Endothelial cell of umbilical vein (primary cell): ENCODE results near the gene SLC38A10. TPM values are rescaled to one million over a fixed set of nuclear protein-coding genes. Genes with fewer than 3 reads are reported as not detected.

Experiments used
- BruUV-seq: library from RNA; stranded (reverse); fragments of 400-500 nt; replicated peaks from 2 replicates; lab custom pipeline; 2021; lab: Mats Ljungman, UMichigan
- CTCF ChIA-PET: fragments of 300-600, 350-600 bp; sonication (Branson Sonifier 250); formaldehyde crosslinking; loops from one replicate; lab custom pipeline; 2021; ENCODE audit warnings: antibody characterized with exemption, inconsistent platforms; lab: Charles Lee
- POLR2A ChIA-PET: fragments of 300-600, 350-600 bp; sonication (Branson Sonifier 250); formaldehyde crosslinking; loops from one replicate; lab custom pipeline; 2021; ENCODE audit warnings: antibody characterized with exemption, inconsistent platforms; lab: Charles Lee
- DNase-seq: peaks from one replicate; pipeline ENCODE4 v3.0.0-alpha.2; 2011; ENCODE audit warnings: low read depth, low spot score
- FAIRE-seq: peaks from 2 replicates; lab custom pipeline; 2011; peaks lifted over from hg19 to GRCh38; lab: Jason Lieb, UNC
- H2AFZ ChIP-seq: 2 replicates; pipeline ENCODE4 v1.6.0; 2012; ENCODE audit warnings: low read depth, low read length, control low read depth, inconsistent platforms
- H3K27ac ChIP-seq: 2 replicates; pipeline ENCODE4 v1.5.1; 2011; ENCODE audit warnings: low read depth, mild to moderate bottlenecking, control low read depth, low read length, moderate library complexity; ENCODE audit not compliant: insufficient read depth
- H3K27me3 ChIP-seq, 2 experiments: 2 replicates each; pipeline versions ENCODE4 v1.6.0 to v1.6.1; 2011; ENCODE audit warnings: low read length in 2 of 2, mixed read lengths in 1 of 2; ENCODE audit not compliant: control insufficient read depth in 2 of 2, insufficient read depth in 2 of 2
- H3K36me3 ChIP-seq, 2 experiments: 2 replicates in 1 of 2; 3 replicates in 1 of 2; pipeline ENCODE4 v1.5.1; 2011; ENCODE audit warnings: low read length in 2 of 2, mild to moderate bottlenecking in 1 of 2, moderate library complexity in 1 of 2; ENCODE audit not compliant: control insufficient read depth in 2 of 2, insufficient read depth in 2 of 2; ENCODE audit errors: extremely low read depth in 1 of 2
- H3K4me1 ChIP-seq: 3 replicates; pipeline ENCODE4 v1.5.1; 2011; ENCODE audit warnings: mild to moderate bottlenecking, low read length; ENCODE audit not compliant: control insufficient read depth, insufficient read depth; ENCODE audit errors: extremely low read depth
- H3K4me2 ChIP-seq: 2 replicates; pipeline ENCODE4 v1.6.1; 2011; ENCODE audit warnings: low read length, control low read depth, mixed read lengths; ENCODE audit not compliant: insufficient read depth
- H3K4me3 ChIP-seq, 3 experiments: fragments of 200-600 bp in 1 of 3; sonication (generic), shearing (Covaris generic) in 1 of 3; replicated peaks in 1 of 3; 2 replicates each; pipeline ENCODE4 v1.5.1; 2011 to 2016; ENCODE audit warnings: control low read depth in 3 of 3, low read length in 3 of 3, mild to moderate bottlenecking in 2 of 3, inconsistent platforms in 1 of 3, low read depth in 1 of 3, moderate library complexity in 1 of 3; ENCODE audit not compliant: insufficient read depth in 1 of 3
- H3K79me2 ChIP-seq: 2 replicates; pipeline ENCODE4 v1.6.0; 2012; ENCODE audit warnings: low read length, inconsistent platforms; ENCODE audit not compliant: control insufficient read depth, insufficient read depth
- H3K9ac ChIP-seq: replicated peaks from 2 replicates; pipeline ENCODE3; 2011; ENCODE audit warnings: low read length, control low read depth; ENCODE audit not compliant: insufficient read depth; ENCODE audit errors: extremely low read depth
- H3K9me1 ChIP-seq: replicated peaks from 3 replicates; pipeline ENCODE4 v1.6.0; 2011; ENCODE audit warnings: mild to moderate bottlenecking, low read length; ENCODE audit not compliant: control insufficient read depth, insufficient read depth; ENCODE audit errors: extremely low read depth
- H3K9me3 ChIP-seq: replicated peaks from 2 replicates; pipeline ENCODE4 v1.5.1; 2012; ENCODE audit warnings: low read length, inconsistent platforms; ENCODE audit not compliant: control insufficient read depth, insufficient read depth
- H4K20me1 ChIP-seq: replicated peaks from 2 replicates; pipeline ENCODE3; 2011; ENCODE audit warnings: mild to moderate bottlenecking, low read length; ENCODE audit not compliant: control insufficient read depth, insufficient read depth; ENCODE audit errors: extremely low read depth
- EZH2 ChIP-seq: IDR thresholded peaks from 2 replicates; pipeline ENCODE4 v1.6.1; 2012; ENCODE audit warnings: borderline replicate concordance, low read depth, mild to moderate bottlenecking, moderate library complexity, low read length, inconsistent platforms; ENCODE audit not compliant: severe bottlenecking
- FOS ChIP-seq: IDR thresholded peaks from 2 replicates; pipeline ENCODE4 v1.6.1; 2011; ENCODE audit warnings: mild to moderate bottlenecking, low read length, moderate library complexity, borderline replicate concordance; ENCODE audit not compliant: insufficient read depth
- GATA2 ChIP-seq: IDR thresholded peaks from 2 replicates; pipeline ENCODE4 v1.7.0; 2011; ENCODE audit warnings: low read depth, mild to moderate bottlenecking, moderate library complexity, mixed read lengths, low read length; ENCODE audit not compliant: insufficient read length, insufficient read depth
- JUN ChIP-seq: IDR thresholded peaks from 2 replicates; pipeline ENCODE4 v1.6.1; 2011; ENCODE audit warnings: borderline replicate concordance, low read depth; ENCODE audit not compliant: insufficient read length, insufficient read depth
- MYC ChIP-seq: IDR thresholded peaks from one replicate; pipeline ENCODE4 v1.6.1; 2011; ENCODE audit warnings: mild to moderate bottlenecking, low read depth, low read length
- POLR2A ChIP-seq: IDR thresholded peaks from 2 replicates; pipeline ENCODE4 v1.6.1; 2012; ENCODE audit warnings: low read depth, mild to moderate bottlenecking, control low read depth, low read length
- POLR2AphosphoS5 ChIP-seq: IDR thresholded peaks from 2 replicates; pipeline ENCODE4 v1.6.1; 2012; ENCODE audit warnings: low read depth, mild to moderate bottlenecking, control low read depth, low read length, moderate library complexity; ENCODE audit not compliant: insufficient read depth
- dilution Hi-C: fragments of 300-500 bp; cut with MboI; formaldehyde crosslinking; loops from one replicate; pipeline ENCODE4 v1.15.0; 2019; ENCODE audit warnings: low sequenced_read_pairs; ENCODE audit not compliant: extremely low pct_ligation_motif_present
- intact Hi-C: fragments of 100-400 bp; cut with micrococcal nuclease; formaldehyde crosslinking; loops from one replicate; pipeline ENCODE4 v1.10.0; 2022
- polyA plus RNA-seq, 4 experiments: library from polyadenylated mRNA; depleted of rRNA in 3 of 4; stranded (reverse) in 3 of 4; unstranded in 1 of 4; fragments of >200 nt; gene quantifications; 2 replicates each; pipeline versions ENCODE4 v1.2.1 to v1.2.3, GENCODE V29; 2011 to 2012; ENCODE audit warnings: missing spikeins in 1 of 4
- total RNA-seq: library from RNA; stranded (reverse); gene quantifications from 2 replicates; pipeline ENCODE4 v1.2.3, GENCODE V29; 2021
- TF ChIP-seq, protein P1 (sequence below): IDR thresholded peaks from 2 replicates; pipeline ENCODE4 v1.6.1; 2011; ENCODE audit not compliant: insufficient read depth, insufficient read length
- TF ChIP-seq, protein P2 (sequence below), 2 donors: IDR thresholded peaks; 1 replicate in 1 of 2; 2 replicates in 1 of 2; pipeline ENCODE4 v1.5.1; 2011; ENCODE audit warnings: low read length in 2 of 2, mild to moderate bottlenecking in 2 of 2, moderate library complexity in 2 of 2, control low read depth in 1 of 2, inconsistent platforms in 1 of 2, low read depth in 1 of 2; ENCODE audit not compliant: insufficient read depth in 1 of 2; ENCODE audit errors: extremely low read depth in 1 of 2

The SLC38A10 gene
- total and polyA plus RNA-seq, 2 donors (not counting 3 experiments of a cell fraction or from before 2014, with no cell fraction given), result 72.7 to 113 TPM

DNA sequence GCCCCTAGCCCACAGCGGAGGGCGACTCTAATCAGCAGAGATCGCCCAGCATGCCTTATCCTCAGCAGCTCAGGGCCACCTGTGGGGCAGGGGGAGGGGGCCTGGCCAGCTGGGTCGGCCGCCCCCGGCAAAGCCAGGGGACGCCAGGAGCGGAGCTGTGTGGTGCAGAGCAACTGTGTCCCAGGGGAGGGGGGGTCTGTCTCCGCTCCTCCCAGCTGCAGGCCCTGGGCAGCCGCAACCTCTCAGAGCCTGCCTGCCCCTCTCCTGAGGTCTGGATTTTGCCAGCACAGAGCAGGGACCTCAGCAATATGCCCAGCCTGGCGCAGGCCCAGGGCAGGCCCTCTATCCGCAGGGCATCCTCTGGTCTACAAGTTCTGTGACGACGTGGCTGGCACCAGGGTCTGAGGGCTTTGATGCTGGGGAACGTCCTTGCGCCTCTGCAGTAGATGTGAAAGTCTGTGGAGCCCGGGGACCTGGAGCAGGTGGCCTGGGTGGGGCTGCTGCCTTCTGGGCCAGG lies 36.5 kb upstream of the SLC38A10 start:
- no peak for DNase-seq
- ChIA-PET POLR2A (no interaction called here), CTCF (no interaction called here)
- Histone ChIP-seq H3K9me1 (no peaks in the 10 kb centered on the region), H3K4me1 (peaks cover 9% of the 10 kb centered on the region), H3K9me3 (no peaks in the 10 kb centered on the region), H3K79me2 (no peaks in the 10 kb centered on the region), H3K4me2 (no peak overlapping the region), H2AFZ (no peak overlapping the region), H3K4me3 (no peak overlapping the region), H3K27me3 (no peaks in the 10 kb centered on the region), H3K9ac (no peak overlapping the region), H3K27ac (no peak overlapping the region), H3K36me3 (no peaks in the 10 kb centered on the region), H4K20me1 (no peaks in the 10 kb centered on the region)
- no TSS peak for BruUV-seq
- intact Hi-C loops (no loop called here), dilution Hi-C loops (no loop called here)
- no peak for FAIRE-seq
- TF ChIP-seq POLR2AphosphoS5 (no peak), MYC (no peak), JUN (no peak), POLR2A (no peak), EZH2 (no peak), FOS (no peak), GATA2 (no peak)
- TF ChIP-seq, protein P1, sequence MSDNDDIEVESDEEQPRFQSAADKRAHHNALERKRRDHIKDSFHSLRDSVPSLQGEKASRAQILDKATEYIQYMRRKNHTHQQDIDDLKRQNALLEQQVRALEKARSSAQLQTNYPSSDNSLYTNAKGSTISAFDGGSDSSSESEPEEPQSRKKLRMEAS, result no peak
- TF ChIP-seq, protein P2, sequence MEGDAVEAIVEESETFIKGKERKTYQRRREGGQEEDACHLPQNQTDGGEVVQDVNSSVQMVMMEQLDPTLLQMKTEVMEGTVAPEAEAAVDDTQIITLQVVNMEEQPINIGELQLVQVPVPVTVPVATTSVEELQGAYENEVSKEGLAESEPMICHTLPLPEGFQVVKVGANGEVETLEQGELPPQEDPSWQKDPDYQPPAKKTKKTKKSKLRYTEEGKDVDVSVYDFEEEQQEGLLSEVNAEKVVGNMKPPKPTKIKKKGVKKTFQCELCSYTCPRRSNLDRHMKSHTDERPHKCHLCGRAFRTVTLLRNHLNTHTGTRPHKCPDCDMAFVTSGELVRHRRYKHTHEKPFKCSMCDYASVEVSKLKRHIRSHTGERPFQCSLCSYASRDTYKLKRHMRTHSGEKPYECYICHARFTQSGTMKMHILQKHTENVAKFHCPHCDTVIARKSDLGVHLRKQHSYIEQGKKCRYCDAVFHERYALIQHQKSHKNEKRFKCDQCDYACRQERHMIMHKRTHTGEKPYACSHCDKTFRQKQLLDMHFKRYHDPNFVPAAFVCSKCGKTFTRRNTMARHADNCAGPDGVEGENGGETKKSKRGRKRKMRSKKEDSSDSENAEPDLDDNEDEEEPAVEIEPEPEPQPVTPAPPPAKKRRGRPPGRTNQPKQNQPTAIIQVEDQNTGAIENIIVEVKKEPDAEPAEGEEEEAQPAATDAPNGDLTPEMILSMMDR (IDR thresholded peaks at IDR 0.05; ENCODE audit: extremely low read depth in 1 of 2, insufficient read depth in 1 of 2, low read depth in 1 of 2, low read length in 2 of 2), result no peak
